ENCODE measurements around the gene PEAR1. TPM values are rescaled to one million over a fixed set of nuclear protein-coding genes. Genes with fewer than 3 reads are reported as not detected.

The PEAR1 gene
- total and polyA plus RNA-seq, 2 donors = 0.61 to 2.5 TPM

GRCh38 chr1:156905176-156905575, 11.7 kb downstream of the PEAR1 start:
- peaks cover 0 to 15% of the 10 kb centered on the region in 2 donors for H3K27me3 ChIP-seq (ENCODE audit: control insufficient read depth in 2 of 2, insufficient read depth in 1 of 2, low read length in 1 of 2)
- no peak for DNase-seq (ENCODE audit: low read depth in 6 of 9, low spot score in 9 of 9)

GRCh38 chr1:156905651-156906050, 12.1 kb downstream of the PEAR1 start:
- H3K36me3 ChIP-seq (ENCODE audit: control insufficient read depth in 2 of 2, insufficient read depth in 2 of 2, low read length in 1 of 2) = no peaks in the 10 kb centered on the region

More at GRCh38 chr1:156905176-156905575, 11.7 kb downstream of the PEAR1 start:
- WGBS = 95% methylated on average over 16 of the region's 16 CpGs
- H3K9me3 ChIP-seq (ENCODE audit: control insufficient read depth in 2 of 2, insufficient read depth in 1 of 2, low read length in 1 of 2) = peaks cover 0 to 5% of the 10 kb centered on the region in 2 donors
- H3K27ac ChIP-seq (ENCODE audit: low read depth in 1 of 2, low read length in 1 of 2) = no peak overlapping the region
- H3K4me3 ChIP-seq (ENCODE audit: low read length in 2 of 2) = no peak overlapping the region
- H3K4me1 ChIP-seq (ENCODE audit: control insufficient read depth in 2 of 2, insufficient read depth in 2 of 2, low read length in 2 of 2) = peaks cover 0 to 2% of the 10 kb centered on the region in 2 donors
- H3K36me3 ChIP-seq (ENCODE audit: control insufficient read depth in 2 of 2, insufficient read depth in 2 of 2, low read length in 1 of 2) = no peaks in the 10 kb centered on the region

GRCh38 chr1:156906206-156906906, 12.8 kb downstream of the PEAR1 start:
- no peak overlapping the region for H3K27ac ChIP-seq (ENCODE audit: low read depth in 1 of 2, low read length in 1 of 2)
- no peak overlapping the region for H3K4me3 ChIP-seq (ENCODE audit: low read length in 2 of 2)
- peaks cover 0 to 5% of the 10 kb centered on the region in 2 donors for H3K9me3 ChIP-seq (ENCODE audit: control insufficient read depth in 2 of 2, insufficient read depth in 1 of 2, low read length in 1 of 2)
- WGBS = 95% methylated on average over 16 of the region's 16 CpGs
- peaks cover 0 to 14% of the 10 kb centered on the region in 2 donors for H3K27me3 ChIP-seq (ENCODE audit: control insufficient read depth in 2 of 2, insufficient read depth in 1 of 2, low read length in 1 of 2)
- DNase-seq (ENCODE audit: low read depth in 6 of 9, low spot score in 9 of 9) = no peak
- peaks cover 0 to 2% of the 10 kb centered on the region in 2 donors for H3K4me1 ChIP-seq (ENCODE audit: control insufficient read depth in 2 of 2, insufficient read depth in 2 of 2, low read length in 2 of 2)
- no peaks in the 10 kb centered on the region for H3K36me3 ChIP-seq (ENCODE audit: control insufficient read depth in 2 of 2, insufficient read depth in 2 of 2, low read length in 1 of 2)

More at GRCh38 chr1:156905651-156906050, 12.1 kb downstream of the PEAR1 start:
- Histone ChIP-seq H3K9me3 (ENCODE audit: control insufficient read depth in 2 of 2, insufficient read depth in 1 of 2, low read length in 1 of 2) (peaks cover 0 to 5% of the 10 kb centered on the region in 2 donors), H3K4me1 (ENCODE audit: control insufficient read depth in 2 of 2, insufficient read depth in 2 of 2, low read length in 2 of 2) (peaks cover 0 to 2% of the 10 kb centered on the region in 2 donors), H3K27me3 (ENCODE audit: control insufficient read depth in 2 of 2, insufficient read depth in 1 of 2, low read length in 1 of 2) (peaks cover 0 to 16% of the 10 kb centered on the region in 2 donors), H3K27ac (ENCODE audit: low read depth in 1 of 2, low read length in 1 of 2) (no peak overlapping the region), H3K4me3 (ENCODE audit: low read length in 2 of 2) (no peak overlapping the region)
- DNase-seq (ENCODE audit: low read depth in 6 of 9, low spot score in 9 of 9) = no peak
- 83% methylated on average over 4 of the region's 4 CpGs for WGBS

GRCh38 chr1:156908541-156908940, 15.0 kb downstream of the PEAR1 start:
- H3K4me3 ChIP-seq (ENCODE audit: low read length in 2 of 2) = no peak overlapping the region
- peaks cover 8 to 10% of the 10 kb centered on the region in 2 donors for H3K27me3 ChIP-seq (ENCODE audit: control insufficient read depth in 2 of 2, insufficient read depth in 1 of 2, low read length in 1 of 2)
- no peak for DNase-seq (ENCODE audit: low read depth in 6 of 9, low spot score in 9 of 9)
- H3K9me3 ChIP-seq (ENCODE audit: control insufficient read depth in 2 of 2, insufficient read depth in 1 of 2, low read length in 1 of 2) = peaks cover 0 to 5% of the 10 kb centered on the region in 2 donors
- no peak overlapping the region for H3K27ac ChIP-seq (ENCODE audit: low read depth in 1 of 2, low read length in 1 of 2)
- H3K36me3 ChIP-seq (ENCODE audit: control insufficient read depth in 2 of 2, insufficient read depth in 2 of 2, low read length in 1 of 2) = no peaks in the 10 kb centered on the region
- peaks cover 0 to 10% of the 10 kb centered on the region in 2 donors for H3K4me1 ChIP-seq (ENCODE audit: control insufficient read depth in 2 of 2, insufficient read depth in 2 of 2, low read length in 2 of 2)
- WGBS = 96% methylated on average over 29 of the region's 29 CpGs

GRCh38 chr1:156908955-156909354, 15.4 kb downstream of the PEAR1 start:
- peaks cover 0 to 5% of the 10 kb centered on the region in 2 donors for H3K9me3 ChIP-seq (ENCODE audit: control insufficient read depth in 2 of 2, insufficient read depth in 1 of 2, low read length in 1 of 2)
- WGBS = 93% methylated on average over 10 of the region's 10 CpGs
- H3K27me3 ChIP-seq (ENCODE audit: control insufficient read depth in 2 of 2, insufficient read depth in 1 of 2, low read length in 1 of 2) = peaks cover 8 to 11% of the 10 kb centered on the region in 2 donors
- H3K4me1 ChIP-seq (ENCODE audit: control insufficient read depth in 2 of 2, insufficient read depth in 2 of 2, low read length in 2 of 2) = peaks cover 0 to 14% of the 10 kb centered on the region in 2 donors
- no peak for DNase-seq (ENCODE audit: low read depth in 6 of 9, low spot score in 9 of 9)
- no peak overlapping the region for H3K27ac ChIP-seq (ENCODE audit: low read depth in 1 of 2, low read length in 1 of 2)
- no peaks in the 10 kb centered on the region for H3K36me3 ChIP-seq (ENCODE audit: control insufficient read depth in 2 of 2, insufficient read depth in 2 of 2, low read length in 1 of 2)
- H3K4me3 ChIP-seq (ENCODE audit: low read length in 2 of 2) = no peak overlapping the region

- no peak for DNase-seq (ENCODE audit: low read depth in 6 of 9, low spot score in 9 of 9)
- Histone ChIP-seq H3K36me3 (ENCODE audit: control insufficient read depth in 2 of 2, insufficient read depth in 2 of 2, low read length in 1 of 2) (no peaks in the 10 kb centered on the region), H3K27ac (ENCODE audit: low read depth in 1 of 2, low read length in 1 of 2) (no peak overlapping the region), H3K4me3 (ENCODE audit: low read length in 2 of 2) (no peak overlapping the region), H3K4me1 (ENCODE audit: control insufficient read depth in 2 of 2, insufficient read depth in 2 of 2, low read length in 2 of 2) (peaks cover 0 to 18% of the 10 kb centered on the region in 2 donors), H3K9me3 (ENCODE audit: control insufficient read depth in 2 of 2, insufficient read depth in 1 of 2, low read length in 1 of 2) (peaks cover 0 to 5% of the 10 kb centered on the region in 2 donors), H3K27me3 (ENCODE audit: control insufficient read depth in 2 of 2, insufficient read depth in 1 of 2, low read length in 1 of 2) (peaks cover 8 to 10% of the 10 kb centered on the region in 2 donors)
- 83% methylated on average over 5 of the region's 5 CpGs for WGBS
These were observed 16.2 kb downstream of the PEAR1 start for GRCh38 chr1:156909671-156910070.

- Histone ChIP-seq H3K4me1 (ENCODE audit: control insufficient read depth in 2 of 2, insufficient read depth in 2 of 2, low read length in 2 of 2) (peaks cover 0 to 18% of the 10 kb centered on the region in 2 donors), H3K4me3 (ENCODE audit: low read length in 2 of 2) (no peak overlapping the region), H3K27ac (ENCODE audit: low read depth in 1 of 2, low read length in 1 of 2) (no peak overlapping the region), H3K9me3 (ENCODE audit: control insufficient read depth in 2 of 2, insufficient read depth in 1 of 2, low read length in 1 of 2) (peaks cover 0 to 5% of the 10 kb centered on the region in 2 donors), H3K27me3 (ENCODE audit: control insufficient read depth in 2 of 2, insufficient read depth in 1 of 2, low read length in 1 of 2) (peaks cover 8 to 9% of the 10 kb centered on the region in 2 donors), H3K36me3 (ENCODE audit: control insufficient read depth in 2 of 2, insufficient read depth in 2 of 2, low read length in 1 of 2) (no peaks in the 10 kb centered on the region)
- DNase-seq (ENCODE audit: low read depth in 6 of 9, low spot score in 9 of 9) = peak in 4 of 9 donors; percentile 19 to 59 (median 46)
- WGBS = 74% methylated on average over 18 of the region's 18 CpGs
These were observed 16.8 kb downstream of the PEAR1 start for GRCh38 chr1:156910309-156910782.

GRCh38 chr1:156911577-156912298, 18.2 kb downstream of the PEAR1 start:
- no peak for DNase-seq (ENCODE audit: low read depth in 6 of 9, low spot score in 9 of 9)
- H3K36me3 ChIP-seq (ENCODE audit: control insufficient read depth in 2 of 2, insufficient read depth in 2 of 2, low read length in 1 of 2) = no peaks in the 10 kb centered on the region
- H3K9me3 ChIP-seq (ENCODE audit: control insufficient read depth in 2 of 2, insufficient read depth in 1 of 2, low read length in 1 of 2) = no peaks in the 10 kb centered on the region
- H3K4me1 ChIP-seq (ENCODE audit: control insufficient read depth in 2 of 2, insufficient read depth in 2 of 2, low read length in 2 of 2) = peaks cover 0 to 18% of the 10 kb centered on the region in 2 donors
- peaks cover 8 to 11% of the 10 kb centered on the region in 2 donors for H3K27me3 ChIP-seq (ENCODE audit: control insufficient read depth in 2 of 2, insufficient read depth in 1 of 2, low read length in 1 of 2)
- WGBS = 67% methylated on average over 6 of the region's 6 CpGs
- no peak overlapping the region for H3K27ac ChIP-seq (ENCODE audit: low read depth in 1 of 2, low read length in 1 of 2)
- no peak overlapping the region for H3K4me3 ChIP-seq (ENCODE audit: low read length in 2 of 2)

- no peak overlapping the region for H3K27ac ChIP-seq (ENCODE audit: low read depth in 1 of 2, low read length in 1 of 2)
- no peaks in the 10 kb centered on the region for H3K9me3 ChIP-seq (ENCODE audit: control insufficient read depth in 2 of 2, insufficient read depth in 1 of 2, low read length in 1 of 2)
- 90% methylated on average over 2 of the region's 2 CpGs for WGBS
- H3K4me3 ChIP-seq (ENCODE audit: low read length in 2 of 2) = no peak overlapping the region
- no peak for DNase-seq (ENCODE audit: low read depth in 6 of 9, low spot score in 9 of 9)
- H3K36me3 ChIP-seq (ENCODE audit: control insufficient read depth in 2 of 2, insufficient read depth in 2 of 2, low read length in 1 of 2) = no peaks in the 10 kb centered on the region
- peaks cover 0 to 18% of the 10 kb centered on the region in 2 donors for H3K4me1 ChIP-seq (ENCODE audit: control insufficient read depth in 2 of 2, insufficient read depth in 2 of 2, low read length in 2 of 2)
- H3K27me3 ChIP-seq (ENCODE audit: control insufficient read depth in 2 of 2, insufficient read depth in 1 of 2, low read length in 1 of 2) = peaks cover 8 to 9% of the 10 kb centered on the region in 2 donors
These were observed 18.8 kb downstream of the PEAR1 start for GRCh38 chr1:156912310-156912709.
